ENCODE results near the gene SLC16A4.

Gene SLC16A4

GRCh38 chr1:110341146-110341871 lies 49.5 kb downstream of the SLC16A4 start:
- H3K4me3 ChIP-seq (ENCODE audit: control insufficient read depth, low read depth, low read length): no peak overlapping the region
- no peak for TF ChIP-seq CTCF (IDR thresholded peaks at IDR 0.05; ENCODE audit: control insufficient read depth, insufficient read depth, low read depth, low read length, missing control alignments)
- DNase-seq (ENCODE audit: low read depth): no peak

GRCh38 chr1:110340207-110340468 lies 50.7 kb downstream of the SLC16A4 start:
- DNase-seq (ENCODE audit: low read depth): no peak
- H3K4me3 ChIP-seq (ENCODE audit: control insufficient read depth, low read depth, low read length): peak overlapping the region; percentile 97
- no peak for TF ChIP-seq CTCF (IDR thresholded peaks at IDR 0.05; ENCODE audit: control insufficient read depth, insufficient read depth, low read depth, low read length, missing control alignments)

- DNase-seq (ENCODE audit: low read depth): no peak
- H3K4me3 ChIP-seq (ENCODE audit: control insufficient read depth, low read depth, low read length): peak overlapping the region; percentile 97
- TF ChIP-seq CTCF (IDR thresholded peaks at IDR 0.05; ENCODE audit: control insufficient read depth, insufficient read depth, low read depth, low read length, missing control alignments): peak; percentile 67
Measured at GRCh38 chr1:110339407-110340206, 51.2 kb downstream of the SLC16A4 start.

GRCh38 chr1:110338886-110339406 lies 51.9 kb downstream of the SLC16A4 start, which contains the start of gene RBM15:
RBM15 (plus strand) TSS chr1:110339377; CDS start chr1:110339406, 29 bp downstream.
- H3K4me3 ChIP-seq (ENCODE audit: control insufficient read depth, low read depth, low read length): peak within 1 kb of the TSS; percentile 97
- no peak for TF ChIP-seq CTCF (IDR thresholded peaks at IDR 0.05; ENCODE audit: control insufficient read depth, insufficient read depth, low read depth, low read length, missing control alignments)

GRCh38 chr1:110338309-110338885 lies 52.4 kb downstream of the SLC16A4 start:
- no peak for DNase-seq (ENCODE audit: low read depth)
- TF ChIP-seq CTCF (IDR thresholded peaks at IDR 0.05; ENCODE audit: control insufficient read depth, insufficient read depth, low read depth, low read length, missing control alignments): peak; percentile 43
- peak overlapping the region; percentile 95 for H3K4me3 ChIP-seq (ENCODE audit: control insufficient read depth, low read depth, low read length)

More at GRCh38 chr1:110338886-110339406, 51.9 kb downstream of the SLC16A4 start, which contains the start of gene RBM15:
- DNase-seq (ENCODE audit: low read depth): peak; percentile 100

GRCh38 chr1:110337704-110338308 lies 53.0 kb downstream of the SLC16A4 start:
- H3K4me3 ChIP-seq (ENCODE audit: control insufficient read depth, low read depth, low read length): peak overlapping the region; percentile 95
- DNase-seq (ENCODE audit: low read depth): no peak
- TF ChIP-seq CTCF (IDR thresholded peaks at IDR 0.05; ENCODE audit: control insufficient read depth, insufficient read depth, low read depth, low read length, missing control alignments): no peak
